ENCODE results near the gene DAPK3.

DAPK3 gene

GRCh38 chr19:3932931-3933810, 37.7 kb downstream of the DAPK3 start, which contains the start of gene NMRK2:
NMRK2 (plus strand) TSS chr19:3933069; CDS start chr19:3933672, 603 bp downstream.
- TF ChIP-seq CTCF (IDR thresholded peaks at IDR 0.05; ENCODE audit: poor library complexity, severe bottlenecking) = no peak
- DNase-seq (ENCODE audit: low spot score) (no peak), ATAC-seq (ENCODE audit: low read depth) (no peak)
- no peaks in the 10 kb centered on the region for H3K4me1 ChIP-seq (ENCODE audit: insufficient read depth, poor library complexity, severe bottlenecking)
- H3K27me3 ChIP-seq (ENCODE audit: insufficient read depth, poor library complexity, severe bottlenecking) = peaks cover 27% of the 10 kb centered on the region
- H3K36me3 ChIP-seq (ENCODE audit: low read depth) = no peaks in the 10 kb centered on the region
- H3K9me3 ChIP-seq (ENCODE audit: severe bottlenecking) = no peaks in the 10 kb centered on the region
- H3K27ac ChIP-seq (ENCODE audit: poor library complexity, severe bottlenecking) = no peak within 1 kb of the TSS
- no peak within 1 kb of the TSS for H3K4me3 ChIP-seq (ENCODE audit: severe bottlenecking)

- no peaks in the 10 kb centered on the region for H3K4me1 ChIP-seq (ENCODE audit: insufficient read depth, poor library complexity, severe bottlenecking)
- H3K27ac ChIP-seq (ENCODE audit: poor library complexity, severe bottlenecking) = no peak overlapping the region
- peaks cover 27% of the 10 kb centered on the region for H3K27me3 ChIP-seq (ENCODE audit: insufficient read depth, poor library complexity, severe bottlenecking)
- no peak for ATAC-seq (ENCODE audit: low read depth)
- TF ChIP-seq CTCF (IDR thresholded peaks at IDR 0.05; ENCODE audit: poor library complexity, severe bottlenecking) = no peak
- no peak overlapping the region for H3K4me3 ChIP-seq (ENCODE audit: severe bottlenecking)
- no peaks in the 10 kb centered on the region for H3K36me3 ChIP-seq (ENCODE audit: low read depth)
- DNase-seq (ENCODE audit: low spot score) = no peak
- no peaks in the 10 kb centered on the region for H3K9me3 ChIP-seq (ENCODE audit: severe bottlenecking)
Measured at GRCh38 chr19:3931041-3931440, 39.9 kb downstream of the DAPK3 start.

GRCh38 chr19:3923912-3924311, 47.0 kb downstream of the DAPK3 start:
- H3K27ac ChIP-seq (ENCODE audit: poor library complexity, severe bottlenecking) = no peak overlapping the region
- H3K36me3 ChIP-seq (ENCODE audit: low read depth) = no peaks in the 10 kb centered on the region
- H3K4me3 ChIP-seq (ENCODE audit: severe bottlenecking) = no peak overlapping the region
- H3K4me1 ChIP-seq (ENCODE audit: insufficient read depth, poor library complexity, severe bottlenecking) = no peaks in the 10 kb centered on the region
- no peaks in the 10 kb centered on the region for H3K27me3 ChIP-seq (ENCODE audit: insufficient read depth, poor library complexity, severe bottlenecking)
- DNase-seq (ENCODE audit: low spot score) (no peak), ATAC-seq (ENCODE audit: low read depth) (no peak)
- no peak for TF ChIP-seq CTCF (IDR thresholded peaks at IDR 0.05; ENCODE audit: poor library complexity, severe bottlenecking)
- no peaks in the 10 kb centered on the region for H3K9me3 ChIP-seq (ENCODE audit: severe bottlenecking)

- no peak overlapping the region for H3K27ac ChIP-seq (ENCODE audit: poor library complexity, severe bottlenecking)
- no peak for DNase-seq (ENCODE audit: low spot score)
- no peaks in the 10 kb centered on the region for H3K9me3 ChIP-seq (ENCODE audit: severe bottlenecking)
- TF ChIP-seq CTCF (IDR thresholded peaks at IDR 0.05; ENCODE audit: poor library complexity, severe bottlenecking) = no peak
- H3K4me3 ChIP-seq (ENCODE audit: severe bottlenecking) = no peak overlapping the region
- H3K27me3 ChIP-seq (ENCODE audit: insufficient read depth, poor library complexity, severe bottlenecking) = no peaks in the 10 kb centered on the region
- H3K4me1 ChIP-seq (ENCODE audit: insufficient read depth, poor library complexity, severe bottlenecking) = no peaks in the 10 kb centered on the region
- H3K36me3 ChIP-seq (ENCODE audit: low read depth) = no peaks in the 10 kb centered on the region
- no peak for ATAC-seq (ENCODE audit: low read depth)
Measured at GRCh38 chr19:3923096-3923758, 47.7 kb downstream of the DAPK3 start.
